HepG2 (cell line): ENCODE results near the gene GDF9. TPM values are rescaled to one million over a fixed set of nuclear protein-coding genes. Genes with fewer than 3 reads are reported as not detected.

ENCODE experiments used
- CEBPB ChIP-seq: IDR thresholded peaks from 2 replicates; pipeline ENCODE4 v1.6.1; 2011; ENCODE audit warnings: low read depth, low read length, improper control_type of control experiment, borderline replicate concordance
- FOSL2 ChIP-seq: sonication (generic); formaldehyde crosslinking; IDR thresholded peaks from 2 replicates; pipeline ENCODE4 v1.4.0; 2020; ENCODE audit warnings: missing genetic modification reagents
- FOXK1 ChIP-seq: sonication (generic); formaldehyde crosslinking; IDR thresholded peaks from 2 replicates; pipeline ENCODE4 v1.4.0; 2020; ENCODE audit warnings: low read depth, missing genetic modification reagents, borderline replicate concordance
- HMG20B ChIP-seq: conservative IDR thresholded peaks from 2 replicates; pipeline ENCODE4 v1.6.1; 2016; ENCODE audit warnings: missing genetic modification reagents, missing compliant biosample characterization
- HOXA7 ChIP-seq: sonication (generic); formaldehyde crosslinking; IDR thresholded peaks from 2 replicates; pipeline ENCODE4 v1.8.1; 2022; ENCODE audit warnings: mild to moderate bottlenecking, missing genetic modification reagents, moderate library complexity
- ISX ChIP-seq: sonication (generic); formaldehyde crosslinking; conservative IDR thresholded peaks from 2 replicates; pipeline ENCODE4 v1.5.0; 2020; ENCODE audit warnings: missing genetic modification reagents
- MAFK ChIP-seq, 2 experiments: IDR thresholded peaks in 1 of 2; conservative IDR thresholded peaks in 1 of 2; 2 replicates each; pipeline ENCODE4 v1.6.1; 2011; ENCODE audit warnings: improper control_type of control experiment in 2 of 2, low read length in 2 of 2
- NR1H2 ChIP-seq: sonication (generic); formaldehyde crosslinking; IDR thresholded peaks from 2 replicates; pipeline ENCODE4 v1.8.1; 2022; ENCODE audit warnings: low read depth, missing genetic modification reagents, borderline replicate concordance
- SSRP1 ChIP-seq: IDR thresholded peaks from 2 replicates; pipeline ENCODE4 v1.6.1; 2016; ENCODE audit warnings: control low read depth
- ZNF138 ChIP-seq: sonication (generic); formaldehyde crosslinking; IDR thresholded peaks from 2 replicates; pipeline ENCODE4 v1.5.0; 2020; ENCODE audit warnings: mild to moderate bottlenecking, low read depth, missing genetic modification reagents
- ZNF3 ChIP-seq: IDR thresholded peaks from 2 replicates; pipeline ENCODE4 v1.7.0; 2017; ENCODE audit warnings: inconsistent platforms
- ZNF354B ChIP-seq: sonication (generic); formaldehyde crosslinking; IDR thresholded peaks from 2 replicates; pipeline ENCODE4 v1.8.0; 2022; ENCODE audit warnings: mild to moderate bottlenecking, missing genetic modification reagents
- ZNF557 ChIP-seq: sonication (generic); formaldehyde crosslinking; IDR thresholded peaks from 2 replicates; pipeline ENCODE4 v1.4.0; 2020; ENCODE audit warnings: missing genetic modification reagents
- ZNF660 ChIP-seq: sonication (generic); formaldehyde crosslinking; IDR thresholded peaks from 2 replicates; pipeline ENCODE4 v1.5.1; 2020; ENCODE audit warnings: mild to moderate bottlenecking, low read depth, missing genetic modification reagents, borderline replicate concordance
- ZSCAN20 ChIP-seq: sonication (generic); formaldehyde crosslinking; IDR thresholded peaks from 2 replicates; pipeline ENCODE4 v1.4.0; 2020; ENCODE audit warnings: missing genetic modification reagents, mild to moderate bottlenecking, borderline replicate concordance
- polyA plus RNA-seq, 8 experiments: library from polyadenylated mRNA; depleted of rRNA in 3 of 8; stranded (reverse) in 7 of 8; unstranded in 1 of 8; fragments of >200 nt; fragmentation: Illumina TruSeq in 4 of 8; extraction: Trizol in 4 of 8; gene quantifications; 2 replicates each; pipeline versions ENCODE4 v1.2.1 to v1.2.3, GENCODE V29; 2011 to 2016; ENCODE audit warnings: low read depth in 4 of 8, missing spikeins in 1 of 8, mixed read lengths in 1 of 8; ENCODE audit not compliant: insufficient read depth in 1 of 8
- total RNA-seq, 5 experiments: library from RNA; depleted of rRNA; stranded (reverse); fragments of >200 nt; fragmentation: Illumina TruSeq; extraction: Trizol; gene quantifications; 2 replicates each; pipeline ENCODE4 v1.2.3, GENCODE V29; 2016; ENCODE audit warnings: low read depth in 1 of 5
- TF ChIP-seq, protein P1 (sequence below), 2 experiments: sonication (generic) in 1 of 2; formaldehyde crosslinking in 1 of 2; IDR thresholded peaks; 2 replicates each; pipeline versions ENCODE4 v1.6.1 to v1.9.0; 2014 to 2022; ENCODE audit warnings: antibody characterized with exemption in 1 of 2, borderline replicate concordance in 1 of 2, inconsistent platforms in 1 of 2, low read depth in 1 of 2, missing genetic modification reagents in 1 of 2
- TF ChIP-seq, protein P2 (sequence below): IDR thresholded peaks from 2 replicates; pipeline ENCODE4 v1.6.1; 2012; ENCODE audit warnings: low read length, improper control_type of control experiment
- TF ChIP-seq, protein P3 (sequence below): sonication (generic); formaldehyde crosslinking; conservative IDR thresholded peaks from 2 replicates; pipeline ENCODE4 v1.4.0; 2020; ENCODE audit warnings: missing genetic modification reagents

GDF9 gene
- total and polyA plus RNA-seq, 2 of the 13 experiments (the other 11 are each of a cell fraction or from before 2014, with no cell fraction given) = 0.33 to 0.38 TPM

DNA sequence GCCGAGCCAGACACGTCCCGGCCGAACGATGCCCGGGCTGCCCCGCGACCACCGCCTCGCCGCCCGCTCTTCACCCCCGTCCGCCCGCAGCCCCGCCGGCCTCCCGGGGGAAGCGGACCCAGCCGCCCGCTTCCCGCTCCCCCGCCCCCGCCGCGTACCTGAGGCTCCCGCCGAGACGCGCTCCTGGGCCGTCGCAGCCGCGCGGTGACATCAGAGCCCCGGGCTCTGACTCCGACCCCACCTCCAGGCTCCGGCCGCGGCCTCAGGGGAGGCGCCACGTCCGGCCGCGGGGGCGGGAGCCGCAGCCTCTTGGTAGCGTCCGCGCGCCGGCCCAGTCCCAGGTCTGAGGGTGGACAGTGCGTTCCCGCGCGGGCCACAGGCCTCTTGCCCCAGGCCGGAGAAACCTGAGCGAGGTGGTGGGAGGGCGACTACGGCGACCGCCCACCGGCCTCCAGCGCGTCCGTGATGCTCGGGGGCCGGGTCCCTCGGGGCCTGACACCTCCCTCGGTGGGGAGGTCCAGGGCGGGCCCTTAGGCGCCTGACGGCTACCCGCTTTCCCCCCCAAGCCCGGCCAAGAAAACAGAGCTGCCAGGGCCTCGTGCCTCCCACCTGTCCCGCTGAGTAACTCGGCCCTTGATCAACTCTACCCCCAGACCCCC lies 35.7 kb downstream of the GDF9 start, which contains the start of gene SHROOM1 (continued):
- TF ChIP-seq, protein P1, sequence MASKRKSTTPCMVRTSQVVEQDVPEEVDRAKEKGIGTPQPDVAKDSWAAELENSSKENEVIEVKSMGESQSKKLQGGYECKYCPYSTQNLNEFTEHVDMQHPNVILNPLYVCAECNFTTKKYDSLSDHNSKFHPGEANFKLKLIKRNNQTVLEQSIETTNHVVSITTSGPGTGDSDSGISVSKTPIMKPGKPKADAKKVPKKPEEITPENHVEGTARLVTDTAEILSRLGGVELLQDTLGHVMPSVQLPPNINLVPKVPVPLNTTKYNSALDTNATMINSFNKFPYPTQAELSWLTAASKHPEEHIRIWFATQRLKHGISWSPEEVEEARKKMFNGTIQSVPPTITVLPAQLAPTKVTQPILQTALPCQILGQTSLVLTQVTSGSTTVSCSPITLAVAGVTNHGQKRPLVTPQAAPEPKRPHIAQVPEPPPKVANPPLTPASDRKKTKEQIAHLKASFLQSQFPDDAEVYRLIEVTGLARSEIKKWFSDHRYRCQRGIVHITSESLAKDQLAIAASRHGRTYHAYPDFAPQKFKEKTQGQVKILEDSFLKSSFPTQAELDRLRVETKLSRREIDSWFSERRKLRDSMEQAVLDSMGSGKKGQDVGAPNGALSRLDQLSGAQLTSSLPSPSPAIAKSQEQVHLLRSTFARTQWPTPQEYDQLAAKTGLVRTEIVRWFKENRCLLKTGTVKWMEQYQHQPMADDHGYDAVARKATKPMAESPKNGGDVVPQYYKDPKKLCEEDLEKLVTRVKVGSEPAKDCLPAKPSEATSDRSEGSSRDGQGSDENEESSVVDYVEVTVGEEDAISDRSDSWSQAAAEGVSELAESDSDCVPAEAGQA (IDR thresholded peaks at IDR 0.05; ENCODE audit: low read depth) = peak; percentile 53; the same call in 1 of the 2 replicates
- TF ChIP-seq, protein P1 (CRISPR knock-in tag; IDR thresholded peaks at IDR 0.05; ENCODE audit: borderline replicate concordance) = no peak
- TF ChIP-seq CEBPB (no peak), HOXA7 (CRISPR knock-in tag) (no peak), FOSL2 (peak; percentile 31; the same call in 1 of the 2 replicates), FOXK1 (CRISPR knock-in tag) (no peak), ZSCAN20 (CRISPR knock-in tag) (peak; percentile 22; the same call in 1 of the 2 replicates), NR1H2 (no peak), ZNF3 (CRISPR knock-in tag) (no peak), ZNF557 (CRISPR knock-in tag) (no peak), HMG20B (CRISPR knock-in tag) (no peak), ZNF138 (CRISPR knock-in tag) (no peak), ZNF660 (CRISPR knock-in tag) (no peak), ISX (CRISPR knock-in tag) (no peak), ZNF354B (CRISPR knock-in tag) (no peak), SSRP1 (CRISPR knock-in tag) (no peak), MAFK (conservative IDR thresholded peaks at IDR 0.05 in 1 of 2, IDR thresholded peaks at IDR 0.05 in 1 of 2; ENCODE audit: low read length in 2 of 2) (no peak)
- TF ChIP-seq, protein P2, sequence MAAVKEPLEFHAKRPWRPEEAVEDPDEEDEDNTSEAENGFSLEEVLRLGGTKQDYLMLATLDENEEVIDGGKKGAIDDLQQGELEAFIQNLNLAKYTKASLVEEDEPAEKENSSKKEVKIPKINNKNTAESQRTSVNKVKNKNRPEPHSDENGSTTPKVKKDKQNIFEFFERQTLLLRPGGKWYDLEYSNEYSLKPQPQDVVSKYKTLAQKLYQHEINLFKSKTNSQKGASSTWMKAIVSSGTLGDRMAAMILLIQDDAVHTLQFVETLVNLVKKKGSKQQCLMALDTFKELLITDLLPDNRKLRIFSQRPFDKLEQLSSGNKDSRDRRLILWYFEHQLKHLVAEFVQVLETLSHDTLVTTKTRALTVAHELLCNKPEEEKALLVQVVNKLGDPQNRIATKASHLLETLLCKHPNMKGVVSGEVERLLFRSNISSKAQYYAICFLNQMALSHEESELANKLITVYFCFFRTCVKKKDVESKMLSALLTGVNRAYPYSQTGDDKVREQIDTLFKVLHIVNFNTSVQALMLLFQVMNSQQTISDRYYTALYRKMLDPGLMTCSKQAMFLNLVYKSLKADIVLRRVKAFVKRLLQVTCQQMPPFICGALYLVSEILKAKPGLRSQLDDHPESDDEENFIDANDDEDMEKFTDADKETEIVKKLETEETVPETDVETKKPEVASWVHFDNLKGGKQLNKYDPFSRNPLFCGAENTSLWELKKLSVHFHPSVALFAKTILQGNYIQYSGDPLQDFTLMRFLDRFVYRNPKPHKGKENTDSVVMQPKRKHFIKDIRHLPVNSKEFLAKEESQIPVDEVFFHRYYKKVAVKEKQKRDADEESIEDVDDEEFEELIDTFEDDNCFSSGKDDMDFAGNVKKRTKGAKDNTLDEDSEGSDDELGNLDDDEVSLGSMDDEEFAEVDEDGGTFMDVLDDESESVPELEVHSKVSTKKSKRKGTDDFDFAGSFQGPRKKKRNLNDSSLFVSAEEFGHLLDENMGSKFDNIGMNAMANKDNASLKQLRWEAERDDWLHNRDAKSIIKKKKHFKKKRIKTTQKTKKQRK = no peak
- TF ChIP-seq, protein P3, sequence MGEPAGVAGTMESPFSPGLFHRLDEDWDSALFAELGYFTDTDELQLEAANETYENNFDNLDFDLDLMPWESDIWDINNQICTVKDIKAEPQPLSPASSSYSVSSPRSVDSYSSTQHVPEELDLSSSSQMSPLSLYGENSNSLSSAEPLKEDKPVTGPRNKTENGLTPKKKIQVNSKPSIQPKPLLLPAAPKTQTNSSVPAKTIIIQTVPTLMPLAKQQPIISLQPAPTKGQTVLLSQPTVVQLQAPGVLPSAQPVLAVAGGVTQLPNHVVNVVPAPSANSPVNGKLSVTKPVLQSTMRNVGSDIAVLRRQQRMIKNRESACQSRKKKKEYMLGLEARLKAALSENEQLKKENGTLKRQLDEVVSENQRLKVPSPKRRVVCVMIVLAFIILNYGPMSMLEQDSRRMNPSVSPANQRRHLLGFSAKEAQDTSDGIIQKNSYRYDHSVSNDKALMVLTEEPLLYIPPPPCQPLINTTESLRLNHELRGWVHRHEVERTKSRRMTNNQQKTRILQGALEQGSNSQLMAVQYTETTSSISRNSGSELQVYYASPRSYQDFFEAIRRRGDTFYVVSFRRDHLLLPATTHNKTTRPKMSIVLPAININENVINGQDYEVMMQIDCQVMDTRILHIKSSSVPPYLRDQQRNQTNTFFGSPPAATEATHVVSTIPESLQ = no peak
